ENCODE measurements around the gene LGALS9C. TPM values are rescaled to one million over a fixed set of nuclear protein-coding genes. Genes with fewer than 3 reads are reported as not detected.
"Not testable (repeated sequence)": the region's sequence is repeated elsewhere in the genome, so short reads cannot be mapped to it uniquely, and the experiment has no call there.

LGALS9C gene
- not detected for polyA plus RNA-seq (2012; ENCODE audit: insufficient read length, low read depth)

DNA sequence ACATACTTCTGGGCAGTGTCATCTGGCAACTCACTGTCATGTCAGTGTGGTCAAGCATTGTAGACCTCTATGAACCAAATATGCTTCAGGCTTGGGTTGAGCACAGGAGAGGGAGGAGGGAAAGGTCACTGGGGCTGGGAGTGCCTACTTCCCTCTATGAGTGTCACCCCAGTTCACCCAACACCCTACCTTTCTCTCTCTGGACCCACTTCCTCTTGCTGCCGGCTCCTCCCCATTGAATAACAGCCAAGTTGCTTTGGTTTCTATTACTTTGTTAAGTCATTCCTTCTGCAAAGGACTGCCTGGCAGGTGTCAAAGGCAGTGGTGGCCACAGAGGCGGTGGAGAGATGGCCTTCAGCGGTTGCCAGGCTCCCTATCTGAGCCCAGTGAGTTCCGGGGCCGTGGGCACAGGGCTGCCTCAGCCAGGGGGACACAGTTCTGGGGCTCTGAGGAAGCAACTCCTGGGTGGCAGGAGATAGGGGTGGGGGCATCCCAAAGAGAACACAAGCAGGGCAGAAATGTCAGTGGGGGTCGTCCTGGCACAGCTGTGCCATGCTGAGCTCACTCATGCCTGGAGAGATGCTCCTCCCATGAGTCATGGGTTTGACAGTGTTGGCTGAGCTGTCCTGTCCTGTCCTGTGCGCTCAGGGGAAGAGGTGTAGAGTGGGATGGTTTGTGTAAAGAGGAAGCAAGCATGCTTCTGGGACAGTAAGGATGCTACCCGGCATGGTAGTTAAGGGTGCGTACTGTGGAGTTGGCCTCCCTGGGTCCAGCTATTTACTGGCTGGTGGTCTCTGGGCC is at the start of gene LGALS9C:
TSS of gene LGALS9C (plus strand) at position 282 of the 801 bp plus-strand sequence. CDS start at position 348, 66 bp downstream.
- TF ChIP-seq TAF1 (IDR thresholded peaks at IDR 0.05; ENCODE audit: borderline replicate concordance, insufficient read depth, low read length); SIN3A (IDR thresholded peaks at IDR 0.05; ENCODE audit: borderline replicate concordance, insufficient read depth, low read length); FOXP2 (optimal IDR thresholded peaks at IDR 0.05; ENCODE audit: borderline replicate concordance, extremely low read depth, extremely low read length, insufficient read depth): not testable (repeated sequence)

Data from PFSK-1 (cell line).